H9 (cell line): ENCODE data around the gene CDK6. TPM values are rescaled to one million over a fixed set of nuclear protein-coding genes. Genes with fewer than 3 reads are reported as not detected.

Source experiments
- DNase-seq: peaks from one replicate; pipeline ENCODE4 v3.0.0-alpha.2; 2017
- H2AFZ ChIP-seq: one replicate; pipeline ENCODE4 v1.6.1; 2013; ENCODE audit warnings: mild to moderate bottlenecking, low read length, control low read depth, moderate library complexity
- H2AK5ac ChIP-seq: 2 replicates; pipeline ENCODE4 v1.6.1; 2013; ENCODE audit warnings: low read length, control low read depth, mixed read lengths; ENCODE audit not compliant: insufficient read length
- H2BK120ac ChIP-seq: one replicate; pipeline ENCODE4 v1.6.1; 2013; ENCODE audit warnings: low read depth, mild to moderate bottlenecking, low read length, control low read depth, inconsistent platforms; ENCODE audit not compliant: poor library complexity, severe bottlenecking
- H2BK12ac ChIP-seq: 2 replicates; pipeline ENCODE4 v1.6.1; 2013; ENCODE audit warnings: low read length, control low read depth, mixed read lengths, low read depth; ENCODE audit not compliant: insufficient read length
- H2BK15ac ChIP-seq: 2 replicates; pipeline ENCODE4 v1.6.1; 2013; ENCODE audit warnings: low read depth, low read length, control low read depth
- H2BK20ac ChIP-seq: one replicate; pipeline ENCODE4 v1.6.1; 2013; ENCODE audit warnings: low read depth, mild to moderate bottlenecking, low read length, control low read depth, inconsistent platforms; ENCODE audit not compliant: poor library complexity, severe bottlenecking
- H2BK5ac ChIP-seq: 2 replicates; pipeline ENCODE4 v1.6.1; 2013; ENCODE audit warnings: low read length, control low read depth, mixed read lengths; ENCODE audit not compliant: insufficient read length
- H3K14ac ChIP-seq: 2 replicates; pipeline ENCODE4 v1.6.1; 2013; ENCODE audit warnings: low read length, control low read depth; ENCODE audit not compliant: insufficient read depth
- H3K18ac ChIP-seq: 2 replicates; pipeline ENCODE4 v1.6.1; 2013; ENCODE audit warnings: low read depth, mild to moderate bottlenecking, mixed read lengths, low read length, control low read depth; ENCODE audit not compliant: insufficient read length
- H3K23ac ChIP-seq: 2 replicates; pipeline ENCODE4 v1.6.1; 2013; ENCODE audit warnings: low read length, control low read depth, mixed read lengths, low read depth; ENCODE audit not compliant: insufficient read length
- H3K23me2 ChIP-seq: 2 replicates; pipeline ENCODE4 v1.6.1; 2013; ENCODE audit warnings: low read depth, mild to moderate bottlenecking, mixed read lengths, low read length, control low read depth; ENCODE audit not compliant: insufficient read length, poor library complexity, severe bottlenecking
- H3K27ac ChIP-seq: 2 replicates; pipeline ENCODE4 v1.5.1; 2013; ENCODE audit warnings: low read length, control low read depth, mixed read lengths, low read depth; ENCODE audit not compliant: insufficient read length
- H3K27me3 ChIP-seq: 2 replicates; pipeline ENCODE4 v1.6.1; 2013; ENCODE audit warnings: low read length, control low read depth, inconsistent platforms; ENCODE audit not compliant: insufficient read depth
- H3K4ac ChIP-seq: 2 replicates; pipeline ENCODE4 v1.6.1; 2013; ENCODE audit warnings: low read depth, mild to moderate bottlenecking, control low read depth, inconsistent platforms, low read length, moderate library complexity
- H3K4me1 ChIP-seq: 2 replicates; pipeline ENCODE4 v1.6.1; 2013; ENCODE audit warnings: low read length, control low read depth, inconsistent platforms; ENCODE audit not compliant: insufficient read depth
- H3K4me2 ChIP-seq: 2 replicates; pipeline ENCODE4 v1.6.1; 2013; ENCODE audit warnings: low read length, control low read depth, mixed read lengths; ENCODE audit not compliant: insufficient read length, insufficient read depth
- H3K56ac ChIP-seq: 2 replicates; pipeline ENCODE4 v1.6.1; 2013; ENCODE audit warnings: low read depth, mild to moderate bottlenecking, mixed read lengths, low read length, control low read depth; ENCODE audit not compliant: insufficient read length
- H3K79me1 ChIP-seq: 2 replicates; pipeline ENCODE4 v1.6.1; 2013; ENCODE audit warnings: low read depth, mild to moderate bottlenecking, moderate library complexity, low read length, control low read depth, inconsistent platforms; ENCODE audit not compliant: insufficient read depth, poor library complexity, severe bottlenecking
- H3K79me2 ChIP-seq: 2 replicates; pipeline ENCODE4 v1.6.1; 2013; ENCODE audit warnings: low read length, control low read depth, inconsistent platforms; ENCODE audit not compliant: insufficient read depth
- H3K9ac ChIP-seq: 2 replicates; pipeline ENCODE4 v1.6.1; 2013; ENCODE audit warnings: low read length, control low read depth, mixed read lengths; ENCODE audit not compliant: insufficient read length; ENCODE audit errors: extremely low read depth
- H3K9me3 ChIP-seq: one replicate; pipeline ENCODE4 v1.6.1; 2013; ENCODE audit warnings: low read depth, low read length, inconsistent platforms; ENCODE audit not compliant: control insufficient read depth
- H3T11ph ChIP-seq: one replicate; pipeline ENCODE4 v1.6.1; 2013; ENCODE audit warnings: mild to moderate bottlenecking, low read length, control low read depth, inconsistent platforms
- H4K20me1 ChIP-seq: one replicate; pipeline ENCODE4 v1.6.1; 2013; ENCODE audit not compliant: control insufficient read depth, insufficient read length, insufficient read depth
- H4K5ac ChIP-seq: 2 replicates; pipeline ENCODE4 v1.6.1; 2013; ENCODE audit warnings: low read depth, mild to moderate bottlenecking, mixed read lengths, low read length, control low read depth; ENCODE audit not compliant: insufficient read length
- H4K8ac ChIP-seq: replicated peaks from 2 replicates; pipeline ENCODE4 v1.6.1; 2013; ENCODE audit warnings: low read length, control low read depth, mixed read lengths, low read depth; ENCODE audit not compliant: insufficient read length
- H4K91ac ChIP-seq: 2 replicates; pipeline ENCODE4 v1.6.1; 2013; ENCODE audit warnings: low read depth, mild to moderate bottlenecking, moderate library complexity, mixed read lengths, low read length, control low read depth; ENCODE audit not compliant: insufficient read length
- H3K27ac Mint-ChIP-seq, 3 experiments: 2 replicates in 2 of 3; 3 replicates in 1 of 3; pipeline ENCODE4 v1.8.0; 2020 to 2021; ENCODE audit warnings: mixed read lengths in 3 of 3, mild to moderate bottlenecking in 1 of 3, moderate library complexity in 1 of 3
- H3K27me3 Mint-ChIP-seq: 2 replicates; pipeline ENCODE4 v1.8.0; 2021; ENCODE audit warnings: low read depth, mild to moderate bottlenecking, moderate library complexity, mixed read lengths
- H3K36me3 Mint-ChIP-seq, 3 experiments: 2 replicates in 2 of 3; 3 replicates in 1 of 3; pipeline ENCODE4 v1.8.0; 2020 to 2021; ENCODE audit warnings: low read depth in 3 of 3, mixed read lengths in 3 of 3; ENCODE audit not compliant: insufficient read depth in 1 of 3
- H3K4me1 Mint-ChIP-seq, 2 experiments: 2 replicates each; pipeline ENCODE4 v1.8.0; 2020; ENCODE audit warnings: mixed read lengths in 2 of 2
- H3K4me3 Mint-ChIP-seq, 2 experiments: 2 replicates in 1 of 2; 3 replicates in 1 of 2; pipeline ENCODE4 v1.8.0; 2020 to 2021; ENCODE audit warnings: mild to moderate bottlenecking in 2 of 2, mixed read lengths in 2 of 2, moderate library complexity in 1 of 2
- H3K9me3 Mint-ChIP-seq, 2 experiments: 2 replicates in 1 of 2; 3 replicates in 1 of 2; pipeline ENCODE4 v1.8.0; 2020; ENCODE audit warnings: mild to moderate bottlenecking in 2 of 2, mixed read lengths in 2 of 2, moderate library complexity in 1 of 2
- total RNA-seq: library from RNA; stranded (reverse); gene quantifications from 2 replicates; pipeline ENCODE4 v1.2.1, GENCODE V29; 2021
- TF ChIP-seq, protein P1 (sequence below): fragments of 200-600 bp; sonication (generic); conservative IDR thresholded peaks from 3 replicates; pipeline ENCODE4 v1.8.0; 2021; ENCODE audit warnings: antibody characterized with exemption, mild to moderate bottlenecking

The CDK6 gene
- total RNA-seq, 1 experiment from 2014 or later, result 30.0 TPM

DNA sequence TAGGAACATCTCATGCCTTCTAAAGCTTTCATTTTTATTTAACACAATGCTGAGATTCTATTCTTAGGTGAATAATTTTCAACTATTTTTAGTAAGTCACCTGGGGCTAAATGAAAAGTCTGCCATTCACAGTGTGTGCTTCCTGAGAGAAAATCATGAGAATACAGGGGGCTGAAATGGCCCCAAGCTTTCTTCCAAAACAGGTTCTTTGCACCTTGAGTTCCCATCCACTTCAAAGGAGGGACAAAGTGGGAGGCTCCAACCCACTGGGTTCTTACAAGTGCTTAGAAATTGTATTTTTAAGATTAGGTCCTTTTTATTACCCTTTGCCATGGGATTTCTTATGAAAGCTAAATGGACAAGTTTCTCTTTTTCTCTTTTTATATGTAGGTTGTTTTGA lies 224.6 kb downstream of the CDK6 start:
- H2BK120ac ChIP-seq, result no peak overlapping the region
- H3K23ac ChIP-seq, result no peak overlapping the region
- TF ChIP-seq, protein P1, sequence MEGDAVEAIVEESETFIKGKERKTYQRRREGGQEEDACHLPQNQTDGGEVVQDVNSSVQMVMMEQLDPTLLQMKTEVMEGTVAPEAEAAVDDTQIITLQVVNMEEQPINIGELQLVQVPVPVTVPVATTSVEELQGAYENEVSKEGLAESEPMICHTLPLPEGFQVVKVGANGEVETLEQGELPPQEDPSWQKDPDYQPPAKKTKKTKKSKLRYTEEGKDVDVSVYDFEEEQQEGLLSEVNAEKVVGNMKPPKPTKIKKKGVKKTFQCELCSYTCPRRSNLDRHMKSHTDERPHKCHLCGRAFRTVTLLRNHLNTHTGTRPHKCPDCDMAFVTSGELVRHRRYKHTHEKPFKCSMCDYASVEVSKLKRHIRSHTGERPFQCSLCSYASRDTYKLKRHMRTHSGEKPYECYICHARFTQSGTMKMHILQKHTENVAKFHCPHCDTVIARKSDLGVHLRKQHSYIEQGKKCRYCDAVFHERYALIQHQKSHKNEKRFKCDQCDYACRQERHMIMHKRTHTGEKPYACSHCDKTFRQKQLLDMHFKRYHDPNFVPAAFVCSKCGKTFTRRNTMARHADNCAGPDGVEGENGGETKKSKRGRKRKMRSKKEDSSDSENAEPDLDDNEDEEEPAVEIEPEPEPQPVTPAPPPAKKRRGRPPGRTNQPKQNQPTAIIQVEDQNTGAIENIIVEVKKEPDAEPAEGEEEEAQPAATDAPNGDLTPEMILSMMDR, result no peak
- no peak overlapping the region for H3K27ac Mint-ChIP-seq
- peaks cover 0 to 5% (median 5%) of the 10 kb centered on the region in 3 experiments; a peak in 3 of 7 replicates for H3K36me3 Mint-ChIP-seq
- H3K4me2 ChIP-seq, result no peak overlapping the region
- DNase-seq, result no peak
- H3K56ac ChIP-seq, result no peak overlapping the region
- peaks cover 7% of the 10 kb centered on the region for H3K27me3 Mint-ChIP-seq
- no peaks in the 10 kb centered on the region for H3K23me2 ChIP-seq
- no peak overlapping the region for H3K14ac ChIP-seq
- no peak overlapping the region for H3K9ac ChIP-seq
- H3K79me2 ChIP-seq, result no peaks in the 10 kb centered on the region
- no peak overlapping the region for H2AFZ ChIP-seq
- H3K4me1 Mint-ChIP-seq, result peaks cover 21 to 27% of the 10 kb centered on the region in 2 experiments
- H3K4ac ChIP-seq, result no peak overlapping the region
- H3K27me3 ChIP-seq, result no peaks in the 10 kb centered on the region
- H3K79me1 ChIP-seq, result no peaks in the 10 kb centered on the region
- H3K4me1 ChIP-seq, result no peaks in the 10 kb centered on the region
- H2BK5ac ChIP-seq, result no peak overlapping the region
- H3K27ac ChIP-seq, result no peak overlapping the region
- H3K4me3 Mint-ChIP-seq, result no peak overlapping the region
- H2BK12ac ChIP-seq, result no peak overlapping the region
- no peaks in the 10 kb centered on the region for H4K20me1 ChIP-seq
- H3K18ac ChIP-seq, result no peak overlapping the region
- no peak overlapping the region for H3T11ph ChIP-seq
- H4K91ac ChIP-seq, result no peak overlapping the region
- no peak overlapping the region for H4K5ac ChIP-seq
- no peaks in the 10 kb centered on the region for H3K9me3 Mint-ChIP-seq
- H2BK15ac ChIP-seq, result no peak overlapping the region
- H2BK20ac ChIP-seq, result no peak overlapping the region
- H2AK5ac ChIP-seq, result no peak overlapping the region
- no peak overlapping the region for H4K8ac ChIP-seq
- H3K9me3 ChIP-seq, result no peaks in the 10 kb centered on the region
